Sigmoid colon (tissue), 4 donors: Measurements from ENCODE around the gene CNEP1R1.

Source experiments
- POLR2A ChIP-seq, 2 donors: fragments of 450-650 bp; IDR thresholded peaks; one replicate each; pipeline ENCODE4 v1.6.1; 2016; ENCODE audit warnings: antibody characterized with exemption in 2 of 2, mild to moderate bottlenecking in 2 of 2, moderate library complexity in 2 of 2
- POLR2AphosphoS5 ChIP-seq, 4 donors: sonication (generic); formaldehyde crosslinking; IDR thresholded peaks; one replicate each; pipeline ENCODE4 v1.6.1; 2017; ENCODE audit warnings: antibody characterized with exemption in 4 of 4
- TF ChIP-seq, protein P1 (sequence below), 4 experiments: fragments of 450-650 bp in 3 of 4; fragments of 200-600 bp in 1 of 4; IDR thresholded peaks; one replicate each; pipeline ENCODE4 v1.5.1; 2016 to 2019; ENCODE audit warnings: antibody characterized with exemption in 4 of 4, mild to moderate bottlenecking in 3 of 4, moderate library complexity in 2 of 4

DNA sequence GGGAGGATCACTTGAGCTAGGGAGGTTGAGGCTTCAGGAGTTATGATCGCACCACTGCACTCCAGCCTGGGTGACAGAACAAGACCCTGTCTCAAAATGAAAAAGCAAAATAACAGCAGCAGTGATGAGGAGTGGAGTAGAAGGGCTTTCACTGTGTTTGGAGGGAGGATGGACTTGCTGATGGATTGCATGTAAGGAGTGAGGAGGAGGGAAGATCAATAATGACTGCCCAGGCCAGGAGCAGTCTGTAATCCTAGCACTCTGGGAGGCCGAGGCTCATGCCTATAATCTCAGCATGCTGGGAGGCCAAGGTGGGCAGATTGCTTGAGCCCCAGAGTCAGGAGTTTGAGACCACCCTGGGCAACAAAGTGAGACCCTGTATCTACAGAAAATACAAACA, 14.8 kb upstream of the CNEP1R1 start:
- TF ChIP-seq, protein P1, sequence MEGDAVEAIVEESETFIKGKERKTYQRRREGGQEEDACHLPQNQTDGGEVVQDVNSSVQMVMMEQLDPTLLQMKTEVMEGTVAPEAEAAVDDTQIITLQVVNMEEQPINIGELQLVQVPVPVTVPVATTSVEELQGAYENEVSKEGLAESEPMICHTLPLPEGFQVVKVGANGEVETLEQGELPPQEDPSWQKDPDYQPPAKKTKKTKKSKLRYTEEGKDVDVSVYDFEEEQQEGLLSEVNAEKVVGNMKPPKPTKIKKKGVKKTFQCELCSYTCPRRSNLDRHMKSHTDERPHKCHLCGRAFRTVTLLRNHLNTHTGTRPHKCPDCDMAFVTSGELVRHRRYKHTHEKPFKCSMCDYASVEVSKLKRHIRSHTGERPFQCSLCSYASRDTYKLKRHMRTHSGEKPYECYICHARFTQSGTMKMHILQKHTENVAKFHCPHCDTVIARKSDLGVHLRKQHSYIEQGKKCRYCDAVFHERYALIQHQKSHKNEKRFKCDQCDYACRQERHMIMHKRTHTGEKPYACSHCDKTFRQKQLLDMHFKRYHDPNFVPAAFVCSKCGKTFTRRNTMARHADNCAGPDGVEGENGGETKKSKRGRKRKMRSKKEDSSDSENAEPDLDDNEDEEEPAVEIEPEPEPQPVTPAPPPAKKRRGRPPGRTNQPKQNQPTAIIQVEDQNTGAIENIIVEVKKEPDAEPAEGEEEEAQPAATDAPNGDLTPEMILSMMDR (IDR thresholded peaks at IDR 0.05), result no peak
- TF ChIP-seq POLR2A (IDR thresholded peaks at IDR 0.05), result no peak
- TF ChIP-seq POLR2AphosphoS5 (IDR thresholded peaks at IDR 0.05), result no peak
